HG03565 (cell line): Measurements from ENCODE around the gene ST7.
"Not testable (repeated sequence)": the region's sequence is repeated elsewhere in the genome, so short reads cannot be mapped to it uniquely, and the experiment has no call there.

Experiments
- ATAC-seq: cut with Tn5 transposase; IDR thresholded peaks from one replicate; pipeline ENCODE4 v1.9.1; 2021; ENCODE audit warnings: mild to moderate bottlenecking, moderate library complexity; ENCODE audit not compliant: unreplicated experiment

Gene ST7

GRCh38 chr7:117210397-117210796 lies 257.1 kb downstream of the ST7 start:
- ATAC-seq: no peak

- ATAC-seq: no peak
Observed at GRCh38 chr7:117210908-117211307, 257.6 kb downstream of the ST7 start.

GRCh38 chr7:117211614-117212013 lies 258.3 kb downstream of the ST7 start:
- no peak for ATAC-seq

- peak; percentile 70 for ATAC-seq
Observed at GRCh38 chr7:117212969-117213877, 259.9 kb downstream of the ST7 start.

- ATAC-seq: no peak
Observed at GRCh38 chr7:117216010-117216409, 262.7 kb downstream of the ST7 start.

GRCh38 chr7:117216436-117217069 lies 263.3 kb downstream of the ST7 start:
- no peak for ATAC-seq

- no peak for ATAC-seq
Observed at GRCh38 chr7:117217106-117218035, 264.1 kb downstream of the ST7 start.

GRCh38 chr7:117218700-117219099 lies 265.4 kb downstream of the ST7 start:
- no peak for ATAC-seq

- ATAC-seq: no peak
Observed at GRCh38 chr7:117219485-117219884, 266.2 kb downstream of the ST7 start.

- ATAC-seq: no peak
Observed at GRCh38 chr7:117220836-117221235, 267.5 kb downstream of the ST7 start.

GRCh38 chr7:117225536-117225935 lies 272.2 kb downstream of the ST7 start:
- ATAC-seq: no peak

- no peak for ATAC-seq
Observed at GRCh38 chr7:117227091-117227490, 273.8 kb downstream of the ST7 start.

- ATAC-seq: no peak
Observed at GRCh38 chr7:117229350-117229749, 276.0 kb downstream of the ST7 start.

- ATAC-seq: peak; percentile 67
Observed at GRCh38 chr7:117230276-117231046, 277.2 kb downstream of the ST7 start.

- ATAC-seq: no peak
Observed at GRCh38 chr7:117231047-117231359, 277.7 kb downstream of the ST7 start.

GRCh38 chr7:117237646-117238045 lies 284.3 kb downstream of the ST7 start:
- ATAC-seq: no peak

GRCh38 chr7:117238472-117238871 lies 285.2 kb downstream of the ST7 start:
- ATAC-seq: no peak

GRCh38 chr7:117238937-117239336 lies 285.6 kb downstream of the ST7 start:
- no peak for ATAC-seq

- no peak for ATAC-seq
Observed at GRCh38 chr7:117241088-117241487, 287.8 kb downstream of the ST7 start.

- no peak for ATAC-seq
Observed at GRCh38 chr7:117243390-117243789, 290.1 kb downstream of the ST7 start.

- not testable (repeated sequence) for ATAC-seq
Observed at GRCh38 chr7:117245703-117246102, 292.4 kb downstream of the ST7 start.
